DND-41 (cell line): ENCODE results near the gene BSCL2.

Source experiments
- ATAC-seq: fragments of 200-7000 bp; cut with Tn5 transposase; 3 replicates; pipeline ENCODE4 v1.9.1; 2021; ENCODE audit warnings: low read depth; ENCODE audit not compliant: insufficient read depth
- DNase-seq: peaks from one replicate; pipeline ENCODE4 v3.0.0-alpha.2; 2020
- H2AFZ ChIP-seq: 2 replicates; pipeline ENCODE4 v1.6.0; 2012; ENCODE audit warnings: low read depth, low read length
- H3K27ac ChIP-seq: 2 replicates; pipeline ENCODE4 v1.5.1; 2012; ENCODE audit warnings: low read length, inconsistent platforms
- H3K27me3 ChIP-seq: fragments of 200-600 bp; sonication (generic); 2 replicates; pipeline ENCODE4 v1.6.0; 2012; ENCODE audit warnings: low read length, mild to moderate bottlenecking, inconsistent platforms; ENCODE audit not compliant: insufficient read depth, poor library complexity
- H3K36me3 ChIP-seq: 2 replicates; pipeline ENCODE4 v1.5.1; 2012; ENCODE audit warnings: low read length, inconsistent platforms; ENCODE audit not compliant: insufficient read depth
- H3K4me1 ChIP-seq: 2 replicates; pipeline ENCODE4 v1.5.1; 2012; ENCODE audit warnings: mild to moderate bottlenecking, low read length; ENCODE audit not compliant: insufficient read depth
- H3K4me2 ChIP-seq: 2 replicates; pipeline ENCODE4 v1.6.0; 2012; ENCODE audit warnings: mild to moderate bottlenecking, moderate library complexity, low read length, inconsistent platforms; ENCODE audit not compliant: insufficient read depth
- H3K4me3 ChIP-seq, 2 experiments: fragments of 200-600 bp in 1 of 2; shearing (Covaris generic) in 1 of 2; 2 replicates each; pipeline ENCODE4 v1.5.1; 2012 to 2016; ENCODE audit warnings: inconsistent platforms in 2 of 2, low read length in 2 of 2, mild to moderate bottlenecking in 2 of 2, low read depth in 1 of 2, moderate library complexity in 1 of 2
- H3K79me2 ChIP-seq: 2 replicates; pipeline ENCODE4 v1.6.0; 2012; ENCODE audit warnings: low read length, inconsistent platforms; ENCODE audit not compliant: insufficient read depth
- H3K9ac ChIP-seq: 2 replicates; pipeline ENCODE4 v1.6.0; 2012; ENCODE audit warnings: low read depth, mild to moderate bottlenecking, inconsistent platforms, low read length, moderate library complexity
- H3K9me3 ChIP-seq: 2 replicates; pipeline ENCODE4 v1.5.1; 2012; ENCODE audit warnings: low read length, moderate library complexity, mild to moderate bottlenecking, inconsistent platforms; ENCODE audit not compliant: insufficient read depth, severe bottlenecking
- H4K20me1 ChIP-seq: 2 replicates; pipeline ENCODE4 v1.6.0; 2012; ENCODE audit warnings: low read length; ENCODE audit not compliant: insufficient read depth
- EZH2 ChIP-seq: IDR thresholded peaks from 3 replicates; pipeline ENCODE4 v1.6.1; 2012; ENCODE audit warnings: borderline replicate concordance, low read depth, mild to moderate bottlenecking, moderate library complexity, low read length, inconsistent platforms; ENCODE audit not compliant: severe bottlenecking
- TF ChIP-seq, protein P1 (sequence below): IDR thresholded peaks from 2 replicates; pipeline ENCODE4 v1.5.1; 2012; ENCODE audit warnings: borderline replicate concordance, low read length, moderate library complexity, mild to moderate bottlenecking; ENCODE audit not compliant: poor library complexity, severe bottlenecking; ENCODE audit errors: extremely low read depth

Gene BSCL2

DNA sequence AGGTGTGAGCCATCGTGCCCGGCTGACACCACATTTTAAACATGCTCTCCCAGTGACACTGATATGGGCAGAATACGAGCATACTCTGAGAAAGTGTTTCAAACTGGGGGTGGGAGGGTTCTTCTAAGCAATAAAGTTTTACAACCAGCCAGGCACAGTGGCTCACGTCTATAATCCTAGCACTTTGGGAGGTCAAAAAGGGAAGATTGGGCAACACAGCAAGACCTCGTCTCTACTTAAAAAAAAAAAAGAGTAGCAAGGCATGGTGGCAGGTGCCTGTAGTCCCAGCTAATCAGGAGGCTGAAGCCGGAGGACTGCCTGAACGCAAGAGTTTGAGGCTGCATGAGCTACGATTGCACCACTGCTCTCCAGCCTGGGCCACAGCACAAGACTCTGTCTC, 63.0 kb downstream of the BSCL2 start:
- H3K4me3 ChIP-seq = no peak overlapping the region
- 0 out of 2 replicates have a peak overlapping the region, but pooled peaks have one; percentile 2 for H3K9ac ChIP-seq
- no peak overlapping the region for H2AFZ ChIP-seq
- H4K20me1 ChIP-seq = peaks cover 21% of the 10 kb centered on the region
- peak overlapping the region; percentile 85; the same call in 1 of the 2 replicates for H3K4me2 ChIP-seq
- no peaks in the 10 kb centered on the region for H3K9me3 ChIP-seq
- H3K4me1 ChIP-seq = peaks cover 36% of the 10 kb centered on the region
- peaks cover 45% of the 10 kb centered on the region for H3K36me3 ChIP-seq
- DNase-seq (no peak), ATAC-seq (no peak)
- H3K79me2 ChIP-seq = peaks cover 84% of the 10 kb centered on the region
- TF ChIP-seq, protein P1, sequence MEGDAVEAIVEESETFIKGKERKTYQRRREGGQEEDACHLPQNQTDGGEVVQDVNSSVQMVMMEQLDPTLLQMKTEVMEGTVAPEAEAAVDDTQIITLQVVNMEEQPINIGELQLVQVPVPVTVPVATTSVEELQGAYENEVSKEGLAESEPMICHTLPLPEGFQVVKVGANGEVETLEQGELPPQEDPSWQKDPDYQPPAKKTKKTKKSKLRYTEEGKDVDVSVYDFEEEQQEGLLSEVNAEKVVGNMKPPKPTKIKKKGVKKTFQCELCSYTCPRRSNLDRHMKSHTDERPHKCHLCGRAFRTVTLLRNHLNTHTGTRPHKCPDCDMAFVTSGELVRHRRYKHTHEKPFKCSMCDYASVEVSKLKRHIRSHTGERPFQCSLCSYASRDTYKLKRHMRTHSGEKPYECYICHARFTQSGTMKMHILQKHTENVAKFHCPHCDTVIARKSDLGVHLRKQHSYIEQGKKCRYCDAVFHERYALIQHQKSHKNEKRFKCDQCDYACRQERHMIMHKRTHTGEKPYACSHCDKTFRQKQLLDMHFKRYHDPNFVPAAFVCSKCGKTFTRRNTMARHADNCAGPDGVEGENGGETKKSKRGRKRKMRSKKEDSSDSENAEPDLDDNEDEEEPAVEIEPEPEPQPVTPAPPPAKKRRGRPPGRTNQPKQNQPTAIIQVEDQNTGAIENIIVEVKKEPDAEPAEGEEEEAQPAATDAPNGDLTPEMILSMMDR = no peak
- TF ChIP-seq EZH2 = no peak
- H3K27me3 ChIP-seq = no peaks in the 10 kb centered on the region
- H3K27ac ChIP-seq = no peak overlapping the region
